ENCODE results near the gene TTLL10. TPM values are rescaled to one million over a fixed set of nuclear protein-coding genes. Genes with fewer than 3 reads are reported as not detected.

The TTLL10 gene
- total RNA-seq, 1 donor from 2014 or later: not detected

GRCh38 chr1:1164701-1165451 lies 8.8 kb upstream of the TTLL10 start:
- no peaks in the 10 kb centered on the region for H3K27me3 ChIP-seq (ENCODE audit: control insufficient read depth, insufficient read depth, low read length)
- peaks cover 1% of the 10 kb centered on the region for H3K36me3 ChIP-seq (ENCODE audit: control insufficient read depth, insufficient read depth, low read length)
- peak; percentile 68 for DNase-seq (ENCODE audit: low read depth)
- peak overlapping the region; percentile 63 for H3K4me3 ChIP-seq (ENCODE audit: low read depth, low read length)
- TF ChIP-seq CTCF (IDR thresholded peaks at IDR 0.05; ENCODE audit: insufficient read depth, low read length, poor library complexity, severe bottlenecking): no peak

- no peak for DNase-seq (ENCODE audit: low read depth)
- TF ChIP-seq CTCF (IDR thresholded peaks at IDR 0.05; ENCODE audit: insufficient read depth, low read length, poor library complexity, severe bottlenecking): no peak
- peaks cover 1% of the 10 kb centered on the region for H3K36me3 ChIP-seq (ENCODE audit: control insufficient read depth, insufficient read depth, low read length)
- no peaks in the 10 kb centered on the region for H3K27me3 ChIP-seq (ENCODE audit: control insufficient read depth, insufficient read depth, low read length)
- peak overlapping the region; percentile 63 for H3K4me3 ChIP-seq (ENCODE audit: low read depth, low read length)
Observed at GRCh38 chr1:1165485-1165884, 8.2 kb upstream of the TTLL10 start.

GRCh38 chr1:1165900-1166421 lies 7.7 kb upstream of the TTLL10 start:
- no peak for TF ChIP-seq CTCF (IDR thresholded peaks at IDR 0.05; ENCODE audit: insufficient read depth, low read length, poor library complexity, severe bottlenecking)
- no peak for DNase-seq (ENCODE audit: low read depth)
- no peaks in the 10 kb centered on the region for H3K27me3 ChIP-seq (ENCODE audit: control insufficient read depth, insufficient read depth, low read length)
- H3K4me3 ChIP-seq (ENCODE audit: low read depth, low read length): peak overlapping the region; percentile 63
- peaks cover 1% of the 10 kb centered on the region for H3K36me3 ChIP-seq (ENCODE audit: control insufficient read depth, insufficient read depth, low read length)

GRCh38 chr1:1166642-1167397 lies 6.9 kb upstream of the TTLL10 start:
- peak overlapping the region; percentile 63 for H3K4me3 ChIP-seq (ENCODE audit: low read depth, low read length)

GRCh38 chr1:1167398-1167821 lies 6.3 kb upstream of the TTLL10 start:
- H3K27me3 ChIP-seq (ENCODE audit: control insufficient read depth, insufficient read depth, low read length): no peaks in the 10 kb centered on the region
- TF ChIP-seq CTCF (IDR thresholded peaks at IDR 0.05; ENCODE audit: insufficient read depth, low read length, poor library complexity, severe bottlenecking): no peak
- H3K36me3 ChIP-seq (ENCODE audit: control insufficient read depth, insufficient read depth, low read length): peaks cover 1% of the 10 kb centered on the region
- DNase-seq (ENCODE audit: low read depth): no peak
- H3K4me3 ChIP-seq (ENCODE audit: low read depth, low read length): no peak overlapping the region

More at GRCh38 chr1:1166642-1167397, 6.9 kb upstream of the TTLL10 start:
- TF ChIP-seq CTCF (IDR thresholded peaks at IDR 0.05; ENCODE audit: insufficient read depth, low read length, poor library complexity, severe bottlenecking): no peak
- peaks cover 1% of the 10 kb centered on the region for H3K36me3 ChIP-seq (ENCODE audit: control insufficient read depth, insufficient read depth, low read length)
- H3K27me3 ChIP-seq (ENCODE audit: control insufficient read depth, insufficient read depth, low read length): no peaks in the 10 kb centered on the region
- no peak for DNase-seq (ENCODE audit: low read depth)
